GM21786 (cell line): ENCODE measurements around the gene GNB1.
"Not testable (repeated sequence)": the region's sequence is repeated elsewhere in the genome, so short reads cannot be mapped to it uniquely, and the experiment has no call there.

ENCODE experiments used
- ATAC-seq: cut with Tn5 transposase; IDR thresholded peaks from one replicate; pipeline ENCODE4 v1.9.1; 2021; ENCODE audit not compliant: unreplicated experiment

Gene GNB1

DNA sequence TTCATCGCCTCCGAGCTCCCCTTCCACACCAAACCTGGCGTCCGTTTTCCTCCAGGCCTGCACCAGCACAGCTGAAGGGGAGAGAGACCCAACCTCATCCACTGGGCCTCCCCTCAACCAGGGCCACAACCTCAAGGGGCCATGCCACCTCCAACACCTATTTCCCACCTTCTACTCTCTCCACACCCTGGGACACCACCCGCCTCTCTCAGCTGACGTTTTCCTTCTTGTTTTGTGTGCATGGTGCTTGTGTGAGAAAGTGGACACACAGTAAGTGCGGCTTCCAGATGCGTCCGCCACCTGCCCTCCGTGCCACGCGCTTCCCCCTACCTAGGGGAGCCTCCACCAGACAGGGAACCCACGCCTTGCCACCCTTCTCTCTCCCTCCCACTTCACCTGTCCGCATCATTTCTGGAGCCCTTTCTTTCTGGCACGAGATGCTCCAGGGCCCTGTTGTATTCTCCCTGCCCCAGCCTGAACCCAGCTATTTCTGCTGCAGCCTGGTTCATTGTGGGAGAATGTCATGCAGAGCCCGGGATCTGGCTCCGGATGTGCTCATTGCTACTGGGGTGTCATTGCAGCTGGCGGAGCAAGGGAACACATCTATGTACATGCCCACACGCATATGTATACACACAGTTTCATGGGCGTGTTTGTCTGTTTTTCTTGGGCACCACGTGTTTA lies 1.3 kb upstream of the GNB1 start:
- no peak for ATAC-seq

GRCh38 chr1:1891349-1892078 lies 627 bp upstream of the GNB1 start:
- ATAC-seq, result no peak

GRCh38 chr1:1889847-1890505 lies 911 bp downstream of the GNB1 start:
- ATAC-seq, result peak; percentile 19

DNA sequence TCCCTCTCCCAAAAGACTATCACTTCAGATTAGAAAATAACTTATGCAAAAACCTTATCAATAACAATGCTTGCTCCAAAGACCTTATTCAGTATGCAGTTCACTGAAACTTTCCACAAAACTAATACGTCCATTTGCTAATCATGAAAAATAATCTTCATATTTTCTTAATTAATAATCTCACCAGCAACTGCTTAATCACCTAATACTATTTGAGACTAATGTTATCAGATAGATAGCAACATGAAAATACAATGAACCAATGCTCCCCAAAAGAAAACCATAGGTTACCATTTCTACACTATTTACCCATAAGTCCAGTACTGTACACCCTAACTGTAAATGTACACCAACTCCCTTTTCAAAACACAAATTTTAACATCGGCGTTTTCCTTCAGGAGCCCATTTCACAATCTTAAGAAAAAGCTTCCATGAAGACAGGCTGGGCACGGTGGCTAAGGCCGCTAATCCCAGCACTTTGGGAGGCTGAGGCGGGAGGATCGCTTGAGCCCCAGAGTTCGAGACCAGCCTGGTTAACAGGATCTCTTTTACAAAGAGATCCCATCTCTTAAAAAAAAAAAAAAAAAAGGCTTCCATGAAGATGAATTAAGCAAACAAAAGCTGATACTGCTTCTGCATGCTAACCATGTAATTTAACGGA lies 1.7 kb downstream of the GNB1 start:
- ATAC-seq, result no peak

GRCh38 chr1:1883890-1884289 lies 7.0 kb downstream of the GNB1 start:
- not testable (repeated sequence) for ATAC-seq

GRCh38 chr1:1883092-1883873 lies 7.6 kb downstream of the GNB1 start:
- ATAC-seq, result no peak

GRCh38 chr1:1881727-1882126 lies 9.2 kb downstream of the GNB1 start:
- no peak for ATAC-seq

DNA sequence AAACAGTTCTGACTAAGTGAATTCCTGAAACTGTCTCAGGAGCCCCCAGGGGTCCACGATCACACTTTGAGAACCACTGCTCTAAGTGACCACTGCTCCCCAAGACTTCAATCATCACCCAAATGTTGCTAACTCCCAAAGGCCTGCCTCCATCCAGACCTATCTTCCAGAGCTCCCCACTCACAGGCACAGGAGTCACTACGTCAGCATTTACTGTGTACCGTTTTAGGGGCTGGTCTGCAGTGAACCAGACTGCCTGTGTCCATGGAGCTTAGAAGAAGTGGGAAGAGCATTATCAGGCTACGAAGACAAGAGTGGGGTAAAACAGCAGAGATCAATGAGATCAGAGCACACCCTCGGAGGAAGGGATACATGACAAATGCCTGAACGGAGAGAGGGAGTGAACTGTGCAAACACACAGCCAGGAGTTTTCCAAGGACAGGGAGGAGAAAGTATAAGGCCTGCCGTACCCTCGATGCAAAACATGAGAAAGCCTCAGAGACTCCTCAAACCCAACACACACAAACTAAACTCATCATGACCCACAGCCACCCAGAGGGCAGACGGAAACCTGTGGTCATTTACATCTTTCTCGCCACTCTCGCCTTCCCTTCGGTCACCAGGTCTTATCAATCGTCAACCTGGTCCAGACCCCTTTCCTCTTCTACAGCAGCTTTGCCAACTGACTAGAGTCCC lies 10.1 kb downstream of the GNB1 start:
- no peak for ATAC-seq

DNA sequence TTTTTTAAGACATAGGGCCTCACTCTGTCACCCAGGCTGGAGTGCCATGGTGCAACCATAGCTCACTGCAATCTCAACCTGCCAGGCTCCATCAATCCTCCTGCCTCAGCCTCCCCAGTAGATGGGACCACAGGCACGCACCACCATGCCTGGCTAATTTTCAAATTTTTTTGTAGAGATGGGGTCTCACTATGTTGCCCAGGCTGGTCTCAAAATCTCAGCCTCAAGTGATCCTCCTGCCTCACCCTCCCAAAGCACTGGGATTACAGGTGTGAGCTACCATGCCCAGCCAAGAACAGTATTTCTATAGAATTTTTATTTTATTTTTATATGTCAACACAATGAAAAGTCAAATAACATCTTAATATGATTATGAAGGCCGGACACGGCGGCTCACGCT lies 10.9 kb downstream of the GNB1 start:
- ATAC-seq, result no peak

GRCh38 chr1:1877865-1878436 lies 12.9 kb downstream of the GNB1 start:
- no peak for ATAC-seq

- ATAC-seq, result no peak
Measured at GRCh38 chr1:1876335-1876930, 14.5 kb downstream of the GNB1 start.

DNA sequence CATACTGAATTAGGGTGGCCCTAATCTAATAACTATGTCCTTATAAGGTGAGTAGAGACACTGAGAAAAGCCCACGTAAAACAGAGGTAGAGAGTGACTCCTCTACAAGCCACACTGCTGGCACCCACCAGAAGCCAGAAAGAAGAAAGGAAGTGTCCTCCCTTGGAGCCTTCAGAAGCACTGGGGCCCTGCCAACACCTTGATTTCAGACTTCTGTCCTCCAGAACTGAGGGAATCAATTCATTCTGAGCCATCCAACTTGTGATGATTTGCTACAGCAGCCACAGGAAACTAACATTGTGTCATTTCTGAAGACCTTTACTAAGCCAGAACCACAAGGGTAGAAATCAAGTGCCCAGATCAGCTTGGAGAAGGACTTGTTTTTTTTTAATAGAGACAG lies 15.0 kb downstream of the GNB1 start:
- ATAC-seq, result no peak

DNA sequence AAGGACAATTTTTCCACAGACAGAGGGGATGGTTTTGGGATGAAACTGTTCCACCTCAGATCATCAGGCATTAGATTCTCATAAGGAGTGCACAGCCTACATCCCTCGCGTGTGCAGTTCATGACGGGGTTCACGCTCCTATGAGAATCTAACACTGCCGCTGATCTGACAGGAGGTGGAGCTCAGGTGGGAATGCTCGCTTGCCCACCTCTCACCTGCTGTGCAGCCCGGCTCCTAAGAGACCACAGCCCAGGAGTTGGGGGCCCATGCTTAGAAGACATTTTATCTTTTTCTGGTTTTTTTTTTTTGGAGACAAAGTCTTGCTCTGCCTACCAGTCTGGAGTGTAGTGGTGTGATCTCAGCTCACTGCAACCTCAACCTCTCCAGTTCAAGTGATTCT lies 16.0 kb downstream of the GNB1 start:
- no peak for ATAC-seq

DNA sequence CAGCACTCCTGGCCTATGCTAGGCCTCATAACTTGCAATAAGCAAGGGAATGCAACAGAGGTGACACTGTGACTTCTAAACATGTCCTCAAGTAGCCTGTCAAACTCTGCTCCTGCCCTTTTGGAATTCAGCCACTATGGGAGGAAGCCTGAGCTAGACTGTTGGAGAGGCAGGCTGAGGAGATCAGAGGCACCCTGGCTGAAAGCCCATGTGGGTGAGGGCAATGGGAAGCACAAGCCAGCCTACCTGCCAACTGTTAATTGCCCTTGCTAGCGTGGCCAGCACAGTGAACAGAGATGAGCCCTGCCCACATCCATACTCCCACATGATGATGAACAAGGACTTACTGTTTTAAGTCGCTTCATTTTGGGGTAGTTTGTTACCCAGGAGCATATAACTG lies 17.7 kb downstream of the GNB1 start:
- no peak for ATAC-seq

GRCh38 chr1:1872329-1872994 lies 18.4 kb downstream of the GNB1 start:
- ATAC-seq, result no peak

DNA sequence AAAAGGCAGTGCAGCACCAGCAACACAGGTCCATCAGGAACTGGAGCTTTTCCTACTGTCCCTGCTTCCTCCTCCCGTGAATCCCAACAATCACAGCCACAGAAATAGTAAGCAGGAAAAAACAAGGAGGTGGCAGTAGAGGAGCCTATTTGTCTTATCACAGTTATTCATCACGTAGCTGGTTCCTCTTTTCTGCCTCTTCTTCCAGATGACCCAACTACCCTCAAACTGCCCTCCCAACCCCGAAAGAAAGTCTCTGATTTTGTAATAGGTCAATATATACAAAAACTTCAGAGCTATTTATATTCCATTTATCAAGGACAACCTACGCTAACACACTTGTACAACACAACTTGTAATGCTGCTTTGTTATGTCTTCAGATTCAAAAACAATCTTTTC lies 21.4 kb downstream of the GNB1 start:
- no peak for ATAC-seq

DNA sequence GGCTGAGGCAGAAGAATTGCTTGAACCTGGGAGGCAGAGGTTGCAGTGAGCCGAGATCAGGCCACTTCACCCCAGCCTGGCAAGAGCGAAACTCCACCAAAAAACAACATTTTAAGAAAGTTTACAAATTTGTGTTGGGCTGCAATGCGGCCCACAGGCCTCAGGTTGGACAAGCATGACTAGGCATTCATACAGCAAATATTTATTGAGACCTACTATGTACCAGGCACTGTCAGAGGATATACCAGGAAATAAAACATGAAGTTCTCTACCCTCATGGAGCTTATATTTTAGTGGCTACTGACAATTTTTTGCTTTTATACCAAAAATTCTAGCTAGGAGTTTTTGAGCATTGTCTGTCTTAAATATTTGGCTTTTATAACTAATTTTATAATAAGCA lies 23.7 kb downstream of the GNB1 start:
- ATAC-seq, result no peak

GRCh38 chr1:1862905-1863547 lies 27.9 kb downstream of the GNB1 start:
- ATAC-seq, result no peak
